H1 (cell line): ENCODE results near the gene EML4. TPM values are rescaled to one million over a fixed set of nuclear protein-coding genes. Genes with fewer than 3 reads are reported as not detected.

Experiments used
- CTCF ChIA-PET: fragments of 300-600 bp; sonication (Branson Sonifier 250); formaldehyde crosslinking; loops from one replicate; lab custom pipeline; 2021; ENCODE audit not compliant: partially characterized antibody; lab: Charles Lee
- POLR2A ChIA-PET: fragments of 300-600 bp; sonication (Branson Sonifier 250); formaldehyde crosslinking; loops from one replicate; lab custom pipeline; 2021; ENCODE audit warnings: inconsistent platforms; ENCODE audit not compliant: partially characterized antibody; lab: Charles Lee
- DNase-seq, 2 experiments: peaks; one replicate each; pipeline versions ENCODE4 v3.0.0 to v3.0.0-alpha.2; 2010 to 2022; ENCODE audit warnings: low spot score in 2 of 2, low read depth in 1 of 2, mixed read lengths in 1 of 2
- FAIRE-seq: peaks from 2 replicates; lab custom pipeline; 2011; peaks lifted over from hg19 to GRCh38; lab: Jason Lieb, UNC
- H2AFZ ChIP-seq: 2 replicates; pipeline ENCODE4 v1.8.1; 2012; ENCODE audit warnings: low read length, inconsistent platforms
- H2AK5ac ChIP-seq: 2 replicates; pipeline ENCODE4 v1.6.1; 2013; ENCODE audit warnings: low read depth, low read length
- H2BK120ac ChIP-seq: replicated peaks from 2 replicates; pipeline ENCODE3; 2013; ENCODE audit warnings: low read depth, low read length, inconsistent platforms
- H2BK12ac ChIP-seq: 2 replicates; pipeline ENCODE4 v1.6.1; 2013; ENCODE audit warnings: low read depth, low read length
- H2BK15ac ChIP-seq: 2 replicates; pipeline ENCODE4 v1.6.1; 2013; ENCODE audit warnings: low read length
- H2BK20ac ChIP-seq: 2 replicates; pipeline ENCODE4 v1.6.1; 2013; ENCODE audit warnings: low read length
- H2BK5ac ChIP-seq: 2 replicates; pipeline ENCODE4 v1.6.1; 2013; ENCODE audit warnings: low read depth, low read length
- H3K14ac ChIP-seq: 2 replicates; pipeline ENCODE4 v1.6.1; 2013; ENCODE audit warnings: inconsistent platforms; ENCODE audit not compliant: insufficient read length
- H3K18ac ChIP-seq: 2 replicates; pipeline ENCODE4 v1.6.1; 2013; ENCODE audit warnings: low read length; ENCODE audit errors: extremely low read depth
- H3K23ac ChIP-seq: 2 replicates; pipeline ENCODE4 v1.6.1; 2013; ENCODE audit warnings: inconsistent platforms; ENCODE audit not compliant: insufficient read length
- H3K23me2 ChIP-seq: 2 replicates; pipeline ENCODE4 v1.6.1; 2013; ENCODE audit warnings: low read depth, low read length
- H3K27ac ChIP-seq: 2 replicates; pipeline ENCODE4 v1.6.1; 2011; ENCODE audit warnings: low read depth, low read length, inconsistent platforms
- H3K27me3 ChIP-seq, 4 experiments: replicated peaks in 1 of 4; 1 replicate in 1 of 4; 2 replicates in 3 of 4; pipeline versions ENCODE4 v1.6.1 to v1.8.1; 2011 to 2013; ENCODE audit warnings: low read length in 3 of 4, mild to moderate bottlenecking in 3 of 4, inconsistent platforms in 2 of 4, mixed read lengths in 2 of 4, moderate library complexity in 1 of 4; ENCODE audit not compliant: control insufficient read depth in 3 of 4, insufficient read depth in 3 of 4; ENCODE audit errors: extremely low read depth in 1 of 4
- H3K36me3 ChIP-seq, 4 experiments: 2 replicates each; pipeline versions ENCODE4 v1.6.1 to v1.8.1; 2011 to 2013; ENCODE audit warnings: mild to moderate bottlenecking in 4 of 4, low read length in 3 of 4, moderate library complexity in 2 of 4, control low read depth in 1 of 4, inconsistent platforms in 1 of 4; ENCODE audit not compliant: insufficient read depth in 4 of 4, control insufficient read depth in 2 of 4
- H3K4ac ChIP-seq: replicated peaks from 2 replicates; pipeline ENCODE3; 2013; ENCODE audit warnings: low read length, low read depth, mixed read lengths, inconsistent platforms; ENCODE audit not compliant: insufficient read length
- H3K4me1 ChIP-seq, 4 experiments: replicated peaks in 1 of 4; 1 replicate in 1 of 4; 2 replicates in 3 of 4; pipeline versions ENCODE4 v1.6.1 to v1.8.1; 2011 to 2013; ENCODE audit warnings: low read length in 3 of 4, inconsistent platforms in 2 of 4, mixed read lengths in 1 of 4; ENCODE audit not compliant: insufficient read depth in 4 of 4, control insufficient read depth in 3 of 4
- H3K4me2 ChIP-seq, 2 experiments: 2 replicates each; pipeline versions ENCODE4 v1.6.1 to v1.8.1; 2011 to 2013; ENCODE audit warnings: low read depth in 2 of 2, low read length in 2 of 2, control low read depth in 1 of 2, inconsistent platforms in 1 of 2, mild to moderate bottlenecking in 1 of 2; ENCODE audit not compliant: insufficient read depth in 1 of 2
- H3K4me3 ChIP-seq, 4 experiments: fragments of 200-600, 300-600 bp in 1 of 4; sonication (generic), shearing (Covaris generic), sonication (Bioruptor Twin) in 1 of 4; 2 replicates each; pipeline versions ENCODE4 v1.5.1 to v1.8.1; 2011 to 2016; ENCODE audit warnings: low read length in 4 of 4, low read depth in 3 of 4, control low read depth in 2 of 4, inconsistent platforms in 2 of 4, mild to moderate bottlenecking in 2 of 4, mixed read lengths in 1 of 4, moderate library complexity in 1 of 4; ENCODE audit not compliant: insufficient read depth in 2 of 4; ENCODE audit errors: extremely low read depth in 1 of 4
- H3K56ac ChIP-seq: replicated peaks from 2 replicates; pipeline ENCODE3; 2013; ENCODE audit warnings: low read depth, mild to moderate bottlenecking, mixed read lengths, low read length, inconsistent platforms; ENCODE audit not compliant: insufficient read length
- H3K79me1 ChIP-seq: 2 replicates; pipeline ENCODE4 v1.6.1; 2013; ENCODE audit warnings: low read depth, low read length, control low read depth
- H3K79me2 ChIP-seq, 2 experiments: 2 replicates each; pipeline versions ENCODE4 v1.6.1 to v1.8.1; 2012 to 2013; ENCODE audit warnings: low read length in 2 of 2, mild to moderate bottlenecking in 2 of 2, inconsistent platforms in 1 of 2; ENCODE audit not compliant: insufficient read depth in 2 of 2, control insufficient read depth in 1 of 2
- H3K9ac ChIP-seq, 4 experiments: replicated peaks in 1 of 4; 1 replicate in 1 of 4; 2 replicates in 3 of 4; pipeline versions ENCODE4 v1.6.1 to v1.8.1; 2011 to 2013; ENCODE audit warnings: low read depth in 3 of 4, low read length in 3 of 4, control low read depth in 2 of 4, mild to moderate bottlenecking in 2 of 4, moderate library complexity in 2 of 4, inconsistent platforms in 1 of 4; ENCODE audit errors: extremely low read depth in 1 of 4
- H3K9me3 ChIP-seq, 2 experiments: 2 replicates each; pipeline versions ENCODE4 v1.6.1 to v1.8.1; 2012 to 2013; ENCODE audit warnings: mild to moderate bottlenecking in 2 of 2, moderate library complexity in 2 of 2, control low read depth in 1 of 2, inconsistent platforms in 1 of 2, low read depth in 1 of 2, low read length in 1 of 2, mixed read lengths in 1 of 2; ENCODE audit not compliant: insufficient read depth in 2 of 2
- H4K20me1 ChIP-seq, 2 experiments: replicated peaks in 1 of 2; 2 replicates each; pipeline versions ENCODE3 to v1.8.1; 2011 to 2013; ENCODE audit warnings: inconsistent platforms in 2 of 2, low read length in 2 of 2, mild to moderate bottlenecking in 1 of 2; ENCODE audit not compliant: insufficient read depth in 2 of 2, control insufficient read depth in 1 of 2
- H4K5ac ChIP-seq: 2 replicates; pipeline ENCODE4 v1.6.1; 2013; ENCODE audit warnings: low read length, low read depth, mixed read lengths, inconsistent platforms; ENCODE audit not compliant: insufficient read length
- H4K8ac ChIP-seq: 2 replicates; pipeline ENCODE4 v1.8.0; 2013; ENCODE audit warnings: mild to moderate bottlenecking, moderate library complexity, low read length, inconsistent platforms; ENCODE audit not compliant: insufficient read depth; ENCODE audit errors: extremely low read depth
- H4K91ac ChIP-seq: replicated peaks from 2 replicates; pipeline ENCODE3; 2013; ENCODE audit warnings: low read length, mixed read lengths, inconsistent platforms; ENCODE audit not compliant: insufficient read length
- CREB1 ChIP-seq: IDR thresholded peaks from 2 replicates; pipeline ENCODE4 v1.6.1; 2012; ENCODE audit warnings: inconsistent platforms
- EZH2 ChIP-seq: fragments of 200-600 bp; sonication (generic); IDR thresholded peaks from 2 replicates; pipeline ENCODE4 v1.7.1; 2012; ENCODE audit warnings: low read depth, mild to moderate bottlenecking, moderate library complexity, low read length, inconsistent platforms; ENCODE audit not compliant: severe bottlenecking
- HDAC2 ChIP-seq, 2 experiments: fragments of 300-600 bp in 1 of 2; sonication (generic) in 1 of 2; IDR thresholded peaks; 2 replicates each; pipeline ENCODE4 v1.6.1; 2011 to 2012; ENCODE audit warnings: low read depth in 2 of 2, low read length in 2 of 2, mild to moderate bottlenecking in 2 of 2, moderate library complexity in 2 of 2, borderline replicate concordance in 1 of 2, inconsistent platforms in 1 of 2
- NANOG ChIP-seq: IDR thresholded peaks from 2 replicates; pipeline ENCODE4 v1.6.1; 2011; ENCODE audit warnings: low read length, low read depth, mild to moderate bottlenecking, inconsistent platforms; ENCODE audit not compliant: insufficient read depth, poor library complexity, severe bottlenecking
- RBBP5 ChIP-seq: IDR thresholded peaks from 2 replicates; pipeline ENCODE4 v1.7.1; 2012; ENCODE audit warnings: low read depth, mild to moderate bottlenecking, inconsistent platforms, low read length, moderate library complexity, borderline replicate concordance
- RXRA ChIP-seq: IDR thresholded peaks from 2 replicates; pipeline ENCODE4 v1.6.1; 2011; ENCODE audit warnings: low read depth, mild to moderate bottlenecking, low read length, moderate library complexity; ENCODE audit not compliant: insufficient read depth
- SIRT6 ChIP-seq: IDR thresholded peaks from one replicate; pipeline ENCODE4 v1.7.1; 2012; ENCODE audit warnings: low read length, inconsistent platforms
- SRF ChIP-seq: IDR thresholded peaks from 2 replicates; pipeline ENCODE4 v1.6.1; 2011; ENCODE audit warnings: mild to moderate bottlenecking, low read depth, low read length, moderate library complexity
- SUZ12 ChIP-seq: fragments of 200-600 bp; sonication (generic); IDR thresholded peaks from 2 replicates; pipeline ENCODE4 v1.6.1; 2012; ENCODE audit warnings: mild to moderate bottlenecking, inconsistent platforms, low read length, moderate library complexity, mixed read lengths
- TBP ChIP-seq: IDR thresholded peaks from 2 replicates; pipeline ENCODE4 v1.6.1; 2011; ENCODE audit warnings: low read depth, low read length, improper control_type of control experiment
- TCF12 ChIP-seq: IDR thresholded peaks from 2 replicates; pipeline ENCODE4 v1.6.1; 2011; ENCODE audit warnings: low read depth, mild to moderate bottlenecking, low read length
- WGBS, 2 experiments: shearing (Covaris generic) in 1 of 2; methylation state at CpG; one replicate each; pipeline versions ENCODE4 v1.1.6 to v1.1.7; 2013 to 2015; ENCODE audit warnings: low lambda C conversion rate in 2 of 2, mixed read lengths in 2 of 2, inconsistent platforms in 1 of 2, low coverage in 1 of 2, missing lambda C conversion rate in 1 of 2; ENCODE audit not compliant: insufficient replicate concordance in 2 of 2, insufficient coverage in 1 of 2, insufficient read length in 1 of 2; ENCODE audit errors: extremely low coverage in 1 of 2, missing lambda C conversion rate in 1 of 2; 5-methylcytosine and 5-hydroxymethylcytosine counted together
- polyA plus RNA-seq, 7 experiments: library from polyadenylated mRNA; depleted of rRNA in 3 of 7; stranded (reverse) in 5 of 7; unstranded in 2 of 7; fragments of >200 nt in 5 of 7; fragments of 200-250 nt in 2 of 7; gene quantifications; 1 replicate in 5 of 7; 2 replicates in 1 of 7; 4 replicates in 1 of 7; pipeline versions ENCODE4 v1.2.1 to v1.2.3, GENCODE V29; 2011 to 2013; ENCODE audit warnings: missing spikeins in 2 of 7, mixed read lengths in 2 of 7
- total RNA-seq: library from RNA; stranded (reverse); fragmentation: NEBNext Ultra II Directional; extraction: Animal tissue kit (Norgen Biotek cat#: 25700); gene quantifications from 2 replicates; pipeline ENCODE4 v1.2.1, GENCODE V29; 2021
- TF ChIP-seq, protein P1 (sequence below), 3 experiments: IDR thresholded peaks; 1 replicate in 2 of 3; 2 replicates in 1 of 3; pipeline versions ENCODE4 v1.5.1 to v1.6.1; 2011; ENCODE audit warnings: low read length in 3 of 3, mild to moderate bottlenecking in 3 of 3, inconsistent platforms in 2 of 3, low read depth in 1 of 3, moderate library complexity in 1 of 3; ENCODE audit not compliant: insufficient read depth in 1 of 3; ENCODE audit errors: control extremely low read depth in 1 of 3

EML4 gene
- total and polyA plus RNA-seq, 2 of the 8 experiments (the other 6 are each of a cell fraction or from before 2014, with no cell fraction given), result 50.1 to 104 TPM

DNA sequence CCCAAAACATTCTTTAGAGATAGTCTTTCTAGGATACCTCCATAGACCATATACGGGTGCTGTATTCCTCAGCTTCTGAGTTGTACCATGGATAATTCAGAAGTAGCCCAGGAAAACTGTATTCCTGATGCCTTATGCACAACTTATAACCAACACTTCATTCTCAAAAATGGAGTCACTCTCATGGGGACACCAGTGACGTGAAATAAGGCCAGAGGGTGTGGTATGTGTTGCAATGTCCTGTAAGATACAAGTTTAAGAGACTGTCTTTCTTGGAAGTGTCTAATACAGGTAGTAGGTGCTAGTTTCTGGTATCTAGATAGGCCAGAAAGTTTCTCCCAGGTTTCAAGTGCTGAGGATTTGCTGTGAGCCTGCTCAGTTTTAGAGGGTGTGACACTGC is 155.8 kb downstream of the EML4 start:
- Histone ChIP-seq H3K27me3 (no peaks in the 10 kb centered on the region), H2AK5ac (no peak overlapping the region), H3K4ac (no peak overlapping the region), H4K20me1 (peaks cover 0 to 7% of the 10 kb centered on the region in 2 experiments), H3K9ac (no peak overlapping the region), H3K23ac (no peak overlapping the region), H4K8ac (no peak overlapping the region), H3K79me1 (no peaks in the 10 kb centered on the region), H4K5ac (no peak overlapping the region), H2BK5ac (no peak overlapping the region), H3K9me3 (no peaks in the 10 kb centered on the region), H3K56ac (no peak overlapping the region), H3K4me2 (no peak overlapping the region), H3K36me3 (peaks cover 2 to 29% (median 19%) of the 10 kb centered on the region in 4 experiments; a peak in 7 of 8 replicates), H3K4me3 (no peak overlapping the region), H2BK120ac (no peak overlapping the region), H2BK20ac (no peak overlapping the region), H3K14ac (no peak overlapping the region), H3K23me2 (no peaks in the 10 kb centered on the region), H2BK12ac (no peak overlapping the region), H2AFZ (no peak overlapping the region), H3K27ac (no peak overlapping the region), H3K4me1 (no peaks in the 10 kb centered on the region), H3K18ac (no peak overlapping the region), H3K79me2 (no peaks in the 10 kb centered on the region), H4K91ac (no peak overlapping the region), H2BK15ac (no peak overlapping the region)
- ChIA-PET POLR2A (no interaction called here), CTCF (interaction anchor here (1.0 kb wide), 1 partner anchor 9 kb away, joined by 3 read pairs; no protein-coding TSS in a partner anchor)
- no peak for FAIRE-seq
- DNase-seq, result no peak
- WGBS, 2 experiments, result 88% methylated on average over 2 of the region's 2 CpGs; no CpG with 5 or more reads in 1 of the 2 experiments
- TF ChIP-seq RBBP5 (no peak), EZH2 (no peak), NANOG (no peak), HDAC2 (IDR thresholded peaks at IDR 0.05; ENCODE audit: borderline replicate concordance in 1 of 2, low read depth in 2 of 2, low read length in 2 of 2) (no peak), RXRA (no peak), TBP (no peak), SIRT6 (no peak), CREB1 (no peak), SRF (no peak), TCF12 (no peak), SUZ12 (no peak)
- TF ChIP-seq, protein P1, sequence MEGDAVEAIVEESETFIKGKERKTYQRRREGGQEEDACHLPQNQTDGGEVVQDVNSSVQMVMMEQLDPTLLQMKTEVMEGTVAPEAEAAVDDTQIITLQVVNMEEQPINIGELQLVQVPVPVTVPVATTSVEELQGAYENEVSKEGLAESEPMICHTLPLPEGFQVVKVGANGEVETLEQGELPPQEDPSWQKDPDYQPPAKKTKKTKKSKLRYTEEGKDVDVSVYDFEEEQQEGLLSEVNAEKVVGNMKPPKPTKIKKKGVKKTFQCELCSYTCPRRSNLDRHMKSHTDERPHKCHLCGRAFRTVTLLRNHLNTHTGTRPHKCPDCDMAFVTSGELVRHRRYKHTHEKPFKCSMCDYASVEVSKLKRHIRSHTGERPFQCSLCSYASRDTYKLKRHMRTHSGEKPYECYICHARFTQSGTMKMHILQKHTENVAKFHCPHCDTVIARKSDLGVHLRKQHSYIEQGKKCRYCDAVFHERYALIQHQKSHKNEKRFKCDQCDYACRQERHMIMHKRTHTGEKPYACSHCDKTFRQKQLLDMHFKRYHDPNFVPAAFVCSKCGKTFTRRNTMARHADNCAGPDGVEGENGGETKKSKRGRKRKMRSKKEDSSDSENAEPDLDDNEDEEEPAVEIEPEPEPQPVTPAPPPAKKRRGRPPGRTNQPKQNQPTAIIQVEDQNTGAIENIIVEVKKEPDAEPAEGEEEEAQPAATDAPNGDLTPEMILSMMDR (IDR thresholded peaks at IDR 0.05; ENCODE audit: control extremely low read depth in 1 of 3, insufficient read depth in 1 of 3, low read depth in 1 of 3, low read length in 3 of 3), result no peak
